GM12878 (cell line): ENCODE measurements around the gene SIDT1. TPM values are rescaled to one million over a fixed set of nuclear protein-coding genes. Genes with fewer than 3 reads are reported as not detected.

Experiments
- ATAC-seq: fragments of 200-7000 bp; cut with Tn5 transposase; 3 replicates; pipeline ENCODE4 v1.9.1; 2020; ENCODE audit warnings: mild to moderate bottlenecking, moderate library complexity
- BruUV-seq: library from RNA; stranded (reverse); fragments of 400-500 nt; replicated peaks from 2 replicates; lab custom pipeline; 2021; lab: Mats Ljungman, UMichigan
- CTCF ChIA-PET: fragments of 300-600 bp; sonication (Branson Sonifier 250); formaldehyde crosslinking; extraction: SDS; loops from one replicate; lab custom pipeline; 2021; ENCODE audit warnings: inconsistent platforms; lab: Yijun Ruan, JAX
- POLR2A ChIA-PET: fragments of 350-600 bp; formaldehyde crosslinking; extraction: SDS; loops from one replicate; lab custom pipeline; 2021; ENCODE audit warnings: inconsistent platforms; lab: Charles Lee
- RAD21 ChIA-PET: fragments of 300-600 bp; sonication (Branson Sonifier 250); formaldehyde crosslinking; loops from one replicate; lab custom pipeline; 2023; ENCODE audit warnings: antibody characterized with exemption; ENCODE audit not compliant: unreplicated experiment; lab: Charles Lee
- SMC1A ChIA-PET: fragments of 300-600 bp; sonication (Branson Sonifier 250); formaldehyde crosslinking; loops from one replicate; lab custom pipeline; 2023; ENCODE audit not compliant: unreplicated experiment, uncharacterized antibody; lab: Charles Lee
- DNase-seq: peaks from one replicate; pipeline ENCODE4 v3.0.0-alpha.2; 2011; ENCODE audit warnings: low read depth, low spot score
- FAIRE-seq: peaks from 3 replicates; lab custom pipeline; 2011; peaks lifted over from hg19 to GRCh38; lab: Jason Lieb, UNC
- H2AFZ ChIP-seq: 2 replicates; pipeline ENCODE4 v1.6.0; 2011; ENCODE audit warnings: low read depth, low read length, control low read depth; ENCODE audit not compliant: control insufficient read depth
- H3K27ac ChIP-seq: 2 replicates; pipeline ENCODE4 v1.5.1; 2011; ENCODE audit warnings: control low read depth; ENCODE audit not compliant: control insufficient read depth, insufficient read depth
- H3K27me3 ChIP-seq, 2 experiments: replicated peaks in 1 of 2; 2 replicates each; pipeline versions ENCODE4 v1.6.0 to v1.6.1; 2011; ENCODE audit warnings: low read length in 1 of 2; ENCODE audit not compliant: control insufficient read depth in 2 of 2, insufficient read depth in 2 of 2
- H3K36me3 ChIP-seq, 2 experiments: 2 replicates each; pipeline ENCODE4 v1.5.1; 2011; ENCODE audit warnings: low read length in 1 of 2; ENCODE audit not compliant: control insufficient read depth in 2 of 2, insufficient read depth in 2 of 2
- H3K4me1 ChIP-seq: 2 replicates; pipeline ENCODE4 v1.6.1; 2011; ENCODE audit warnings: mild to moderate bottlenecking, low read length, moderate library complexity, mixed read lengths; ENCODE audit not compliant: control insufficient read depth, insufficient read depth
- H3K4me2 ChIP-seq: 2 replicates; pipeline ENCODE4 v1.6.0; 2011; ENCODE audit warnings: control low read depth; ENCODE audit not compliant: control insufficient read depth, insufficient read depth
- H3K4me3 ChIP-seq: fragments of 200-600 bp; sonication (generic); 2 replicates; pipeline ENCODE4 v1.5.1; 2016
- H3K79me2 ChIP-seq: 2 replicates; pipeline ENCODE4 v1.6.0; 2011; ENCODE audit warnings: low read length; ENCODE audit not compliant: control insufficient read depth, insufficient read depth
- H3K9ac ChIP-seq: 2 replicates; pipeline ENCODE4 v1.8.0; 2011; ENCODE audit warnings: low read length, control low read depth, mixed read lengths; ENCODE audit not compliant: control insufficient read depth, insufficient read depth
- H3K9me3 ChIP-seq: replicated peaks from 3 replicates; pipeline ENCODE4 v1.5.1; 2011; ENCODE audit warnings: mild to moderate bottlenecking, low read length; ENCODE audit not compliant: control insufficient read depth, insufficient read depth
- H4K20me1 ChIP-seq: 2 replicates; pipeline ENCODE4 v1.6.0; 2011; ENCODE audit not compliant: control insufficient read depth, insufficient read depth
- BCLAF1 ChIP-seq: fragments of 450-650 bp; IDR thresholded peaks from 2 replicates; pipeline ENCODE4 v1.6.1; 2017; ENCODE audit warnings: antibody characterized with exemption, mild to moderate bottlenecking, moderate library complexity
- EED ChIP-seq: sonication (generic); IDR thresholded peaks from 2 replicates; pipeline ENCODE4 v1.6.1; 2016; ENCODE audit warnings: antibody characterized with exemption, low read depth
- GABPA ChIP-seq: IDR thresholded peaks from 2 replicates; pipeline ENCODE4 v1.6.1; 2014; ENCODE audit warnings: antibody characterized with exemption, low read depth, mild to moderate bottlenecking, inconsistent platforms
- IKZF1 ChIP-seq: fragments of 450-650 bp; conservative IDR thresholded peaks from 2 replicates; pipeline ENCODE4 v1.6.1; 2017; ENCODE audit warnings: antibody characterized with exemption, mild to moderate bottlenecking
- NFXL1 ChIP-seq: fragments of 450-650 bp; IDR thresholded peaks from 2 replicates; pipeline ENCODE4 v1.6.1; 2017; ENCODE audit warnings: antibody characterized with exemption, mild to moderate bottlenecking, borderline replicate concordance
- POLR2AphosphoS5 ChIP-seq: IDR thresholded peaks from 2 replicates; pipeline ENCODE4 v1.6.1; 2011; ENCODE audit warnings: mild to moderate bottlenecking, low read length, inconsistent platforms
- RB1 ChIP-seq: fragments of 450-650 bp; formaldehyde crosslinking; IDR thresholded peaks from 2 replicates; pipeline ENCODE4 v1.6.1; 2017; ENCODE audit warnings: mild to moderate bottlenecking, borderline replicate concordance
- ZBTB40 ChIP-seq: fragments of 450-650 bp; IDR thresholded peaks from 2 replicates; pipeline ENCODE4 v1.6.1; 2016; ENCODE audit warnings: mild to moderate bottlenecking, moderate library complexity, borderline replicate concordance
- WGBS: methylation state at CpG from one replicate; pipeline ENCODE4 v1.1.6; 2016; ENCODE audit warnings: low lambda C conversion rate; ENCODE audit not compliant: insufficient replicate concordance, insufficient coverage; ENCODE audit errors: missing lambda C conversion rate; 5-methylcytosine and 5-hydroxymethylcytosine counted together
- in situ Hi-C: fragments of 300-500 bp; cut with MboI; formaldehyde crosslinking; loops from 9 replicates; pipeline ENCODE4 v1.14.3; 2018; ENCODE audit warnings: mixed read lengths
- intact Hi-C: fragments of 100-400 bp; cut with micrococcal nuclease; formaldehyde crosslinking; loops from one replicate; pipeline ENCODE4 v1.14.2; 2022; ENCODE audit not compliant: unreplicated experiment
- microRNA-seq: library from miRNA; unstranded; fragments of <30 nt; microRNA quantifications from one replicate; pipeline ENCODE4, GENCODE V29; 2018
- polyA plus RNA-seq, 11 experiments: library from polyadenylated mRNA; depleted of rRNA in 4 of 11; unstranded in 6 of 11; stranded (reverse) in 5 of 11; fragments of >200 nt; fragmentation: Nextera tagmentation in 4 of 11; fragmentation: Illumina TruSeq in 1 of 11; extraction: Ambion mirVana in 4 of 11; extraction: Trizol in 1 of 11; gene quantifications; 1 replicate in 1 of 11; 2 replicates in 10 of 11; pipeline versions ENCODE4 v1.2.1 to v1.2.3, GENCODE V29; 2011 to 2016; ENCODE audit warnings: inconsistent platforms in 2 of 11, missing spikeins in 2 of 11, low read depth in 1 of 11
- small RNA-seq: library from RNA; depleted of rRNA; stranded (forward); fragments of <200 nt; gene quantifications from one replicate; pipeline ENCODE3, GENCODE V24; 2014
- total RNA-seq, 4 experiments: library from RNA; depleted of rRNA in 3 of 4; stranded (reverse); fragments of >200 nt in 3 of 4; fragmentation: Illumina TruSeq in 1 of 4; extraction: Trizol in 1 of 4; gene quantifications; 2 replicates each; pipeline versions ENCODE4 v1.2.1 to v1.2.3, GENCODE V29; 2013 to 2021

SIDT1 gene
- total and polyA plus RNA-seq, 10 of the 15 experiments (the other 5 are each of a cell fraction or from before 2014, with no cell fraction given), result 3.0 to 45.0 (median 26.6) TPM

- no peak overlapping the region for H3K4me2 ChIP-seq
- intact Hi-C loops, result no loop called here
- no peaks in the 10 kb centered on the region for H3K9me3 ChIP-seq
- BruUV-seq, result no TSS peak
- no peaks in the 10 kb centered on the region for H3K4me1 ChIP-seq
- no peak overlapping the region for H3K9ac ChIP-seq
- FAIRE-seq (no peak), DNase-seq (no peak)
- H3K4me3 ChIP-seq, result no peak overlapping the region
- 95% methylated on average over 4 of the region's 4 CpGs for WGBS
- POLR2A ChIA-PET, result no interaction called here
- H2AFZ ChIP-seq, result no peak overlapping the region
- no peaks in the 10 kb centered on the region for H4K20me1 ChIP-seq
- no peak for TF ChIP-seq RB1
- TF ChIP-seq GABPA, result no peak
- no peak for TF ChIP-seq NFXL1
- TF ChIP-seq IKZF1, result no peak
- TF ChIP-seq POLR2AphosphoS5, result no peak
- no peak for TF ChIP-seq BCLAF1
- no peak for TF ChIP-seq ZBTB40
- no peak for TF ChIP-seq EED
- TF ChIP-seq, all 136 proteins: peak for 0
- CTCF ChIA-PET, result interaction anchor here (0.7 to 1.1 kb wide), 3 partner anchors 15 to 339 kb away, joined by 3 read pairs; no protein-coding TSS in a partner anchor
- no peaks in the 10 kb centered on the region for H3K27me3 ChIP-seq
- no peak for ATAC-seq
- H3K36me3 ChIP-seq, result peaks cover 0 to 7% of the 10 kb centered on the region in 2 experiments; a peak in 1 of 4 replicates
- in situ Hi-C loops, result no loop called here
- SMC1A ChIA-PET, result interaction anchor here (0.7 to 0.8 kb wide), 2 partner anchors 16 to 26 kb away, joined by 4 read pairs; no protein-coding TSS in a partner anchor
- RAD21 ChIA-PET, result no interaction called here
- H3K79me2 ChIP-seq, result no peaks in the 10 kb centered on the region
- no peak overlapping the region for H3K27ac ChIP-seq
Observed at GRCh38 chr3:113678773-113679172, 146.4 kb downstream of the SIDT1 start.

Small RNA genes within 50 kb of the gene (microRNA-seq; reads per million reads assigned to microRNA genes)
- gene MIR4446, result 20.1 reads per million, percentile 54 among the genes with 10 or more reads in this experiment

Small RNA genes within 50 kb of the gene (small RNA-seq; reads per million reads assigned to genes)
- gene MIR4446 (4.6 reads per million, percentile 87 among the genes with 10 or more reads in this experiment), gene RN7SL767P (not detected)

Other genes starting within 250 kb of the SIDT1 start
- 4.2 TPM in 2 replicates for gene CFAP44, start 91.1 kb upstream of the SIDT1 start, total RNA-seq (2014; rRNA removed)
- 5.9 and 6.6 TPM in 2 replicates for gene CFAP44, start 91.1 kb upstream of the SIDT1 start, total RNA-seq (2014; rRNA removed; fragmentation: Illumina TruSeq; extraction: Trizol)
- gene CFAP44, start 91.1 kb upstream of the SIDT1 start, total RNA-seq (2021), result 2.6 and 5.7 TPM in 2 replicates
- 4.7 and 7.3 TPM in 2 replicates for gene CFAP44, start 91.1 kb upstream of the SIDT1 start, polyA plus RNA-seq (2011; rRNA removed)
- 4.5 and 6.4 TPM in 2 replicates for gene CFAP44, start 91.1 kb upstream of the SIDT1 start, polyA plus RNA-seq (2014; fragmentation: Illumina TruSeq; extraction: Trizol)
- under 1 TPM; 0.76 to 0.93 TPM for gene CFAP44, start 91.1 kb upstream of the SIDT1 start, polyA plus RNA-seq (2014; fragmentation: Nextera tagmentation; extraction: Ambion mirVana)
- 2.4 and 3.2 TPM in 2 replicates for gene CFAP44, start 91.1 kb upstream of the SIDT1 start, polyA plus RNA-seq (2014; rRNA removed)
- 1 to 10 TPM; 1.3 to 1.7 TPM for gene CFAP44, start 91.1 kb upstream of the SIDT1 start, polyA plus RNA-seq (2016; fragmentation: Nextera tagmentation; extraction: Ambion mirVana)
- 7.9 and 8.1 TPM in 2 replicates for gene SPICE1, start 17.4 kb upstream of the SIDT1 start, total RNA-seq (2014; rRNA removed)
- gene SPICE1, start 17.4 kb upstream of the SIDT1 start, total RNA-seq (2014; rRNA removed; fragmentation: Illumina TruSeq; extraction: Trizol), result 12.2 and 13.6 TPM in 2 replicates
- 10.9 and 11.3 TPM in 2 replicates for gene SPICE1, start 17.4 kb upstream of the SIDT1 start, total RNA-seq (2021)
- 5.4 and 7.5 TPM in 2 replicates for gene SPICE1, start 17.4 kb upstream of the SIDT1 start, polyA plus RNA-seq (2011; rRNA removed)
- 5.7 and 13.0 TPM in 2 replicates for gene SPICE1, start 17.4 kb upstream of the SIDT1 start, polyA plus RNA-seq (2014; fragmentation: Illumina TruSeq; extraction: Trizol)
- gene SPICE1, start 17.4 kb upstream of the SIDT1 start, polyA plus RNA-seq (2014; fragmentation: Nextera tagmentation; extraction: Ambion mirVana), result 1 to 10 TPM; 2.0 to 2.7 TPM
- 3.5 and 8.9 TPM in 2 replicates for gene SPICE1, start 17.4 kb upstream of the SIDT1 start, polyA plus RNA-seq (2014; rRNA removed)
- 10 to 100 TPM; 10.1 to 13.9 TPM for gene SPICE1, start 17.4 kb upstream of the SIDT1 start, polyA plus RNA-seq (2016; fragmentation: Nextera tagmentation; extraction: Ambion mirVana)
- gene USF3, start 164.1 kb downstream of the SIDT1 start, total RNA-seq (2014; rRNA removed), result 8.8 and 9.0 TPM in 2 replicates
- gene USF3, start 164.1 kb downstream of the SIDT1 start, total RNA-seq (2014; rRNA removed; fragmentation: Illumina TruSeq; extraction: Trizol), result 9.4 and 9.6 TPM in 2 replicates
- gene USF3, start 164.1 kb downstream of the SIDT1 start, total RNA-seq (2021), result 10.5 and 11.3 TPM in 2 replicates
- gene USF3, start 164.1 kb downstream of the SIDT1 start, polyA plus RNA-seq (2011; rRNA removed), result 15.9 and 17.1 TPM in 2 replicates
- 7.7 and 11.0 TPM in 2 replicates for gene USF3, start 164.1 kb downstream of the SIDT1 start, polyA plus RNA-seq (2014; fragmentation: Illumina TruSeq; extraction: Trizol)
- gene USF3, start 164.1 kb downstream of the SIDT1 start, polyA plus RNA-seq (2014; fragmentation: Nextera tagmentation; extraction: Ambion mirVana), result 1 to 10 TPM; 3.1 to 7.9 TPM
- gene USF3, start 164.1 kb downstream of the SIDT1 start, polyA plus RNA-seq (2014; rRNA removed), result 5.5 and 6.0 TPM in 2 replicates
- 1 to 10 TPM; 3.9 to 5.6 TPM for gene USF3, start 164.1 kb downstream of the SIDT1 start, polyA plus RNA-seq (2016; fragmentation: Nextera tagmentation; extraction: Ambion mirVana)
- 174 and 200 TPM in 2 replicates for gene NAA50, start 213.7 kb downstream of the SIDT1 start, total RNA-seq (2014; rRNA removed)
- gene NAA50, start 213.7 kb downstream of the SIDT1 start, total RNA-seq (2014; rRNA removed; fragmentation: Illumina TruSeq; extraction: Trizol), result 56.6 and 67.4 TPM in 2 replicates
- gene NAA50, start 213.7 kb downstream of the SIDT1 start, total RNA-seq (2021), result 99.9 and 111 TPM in 2 replicates
- 60.8 and 78.9 TPM in 2 replicates for gene NAA50, start 213.7 kb downstream of the SIDT1 start, polyA plus RNA-seq (2011; rRNA removed)
- 110 and 129 TPM in 2 replicates for gene NAA50, start 213.7 kb downstream of the SIDT1 start, polyA plus RNA-seq (2014; fragmentation: Illumina TruSeq; extraction: Trizol)
- 10 to 100 TPM; 31.7 to 38.6 TPM for gene NAA50, start 213.7 kb downstream of the SIDT1 start, polyA plus RNA-seq (2014; fragmentation: Nextera tagmentation; extraction: Ambion mirVana)
- gene NAA50, start 213.7 kb downstream of the SIDT1 start, polyA plus RNA-seq (2014; rRNA removed), result 132 and 159 TPM in 2 replicates
- gene NAA50, start 213.7 kb downstream of the SIDT1 start, polyA plus RNA-seq (2016; fragmentation: Nextera tagmentation; extraction: Ambion mirVana), result 100 to 1,000 TPM; 202 to 205 TPM
- gene ATP6V1A, start 214.5 kb downstream of the SIDT1 start, total RNA-seq (2014; rRNA removed), result 52.2 and 72.3 TPM in 2 replicates
- gene ATP6V1A, start 214.5 kb downstream of the SIDT1 start, total RNA-seq (2014; rRNA removed; fragmentation: Illumina TruSeq; extraction: Trizol), result 51.3 and 53.6 TPM in 2 replicates
- gene ATP6V1A, start 214.5 kb downstream of the SIDT1 start, total RNA-seq (2021), result 61.4 and 64.5 TPM in 2 replicates
- gene ATP6V1A, start 214.5 kb downstream of the SIDT1 start, polyA plus RNA-seq (2011; rRNA removed), result 42.9 and 59.5 TPM in 2 replicates
- gene ATP6V1A, start 214.5 kb downstream of the SIDT1 start, polyA plus RNA-seq (2014; fragmentation: Illumina TruSeq; extraction: Trizol), result 31.2 and 39.0 TPM in 2 replicates
- 10 to 100 TPM; 22.4 to 44.1 TPM for gene ATP6V1A, start 214.5 kb downstream of the SIDT1 start, polyA plus RNA-seq (2014; fragmentation: Nextera tagmentation; extraction: Ambion mirVana)
- 22.2 and 30.0 TPM in 2 replicates for gene ATP6V1A, start 214.5 kb downstream of the SIDT1 start, polyA plus RNA-seq (2014; rRNA removed)
- 10 to 100 TPM; 63.1 to 65.8 TPM for gene ATP6V1A, start 214.5 kb downstream of the SIDT1 start, polyA plus RNA-seq (2016; fragmentation: Nextera tagmentation; extraction: Ambion mirVana)